ENCODE results near the gene RPS6KA4.

- peak; percentile 83 for TF ChIP-seq CTCF (conservative IDR thresholded peaks at IDR 0.05; ENCODE audit: low read depth, low read length)
- TF ChIP-seq EZH2 (IDR thresholded peaks at IDR 0.05; ENCODE audit: borderline replicate concordance, low read depth, low read length, poor library complexity, severe bottlenecking), result no peak
These were observed 27.2 kb upstream of the RPS6KA4 start for GRCh38 chr11:64331569-64332371.

Measured in A673 (cell line).